ENCODE data around the gene LIFR.

- no peak for TF ChIP-seq POLR2A (IDR thresholded peaks at IDR 0.05)
- TF ChIP-seq, protein P1, sequence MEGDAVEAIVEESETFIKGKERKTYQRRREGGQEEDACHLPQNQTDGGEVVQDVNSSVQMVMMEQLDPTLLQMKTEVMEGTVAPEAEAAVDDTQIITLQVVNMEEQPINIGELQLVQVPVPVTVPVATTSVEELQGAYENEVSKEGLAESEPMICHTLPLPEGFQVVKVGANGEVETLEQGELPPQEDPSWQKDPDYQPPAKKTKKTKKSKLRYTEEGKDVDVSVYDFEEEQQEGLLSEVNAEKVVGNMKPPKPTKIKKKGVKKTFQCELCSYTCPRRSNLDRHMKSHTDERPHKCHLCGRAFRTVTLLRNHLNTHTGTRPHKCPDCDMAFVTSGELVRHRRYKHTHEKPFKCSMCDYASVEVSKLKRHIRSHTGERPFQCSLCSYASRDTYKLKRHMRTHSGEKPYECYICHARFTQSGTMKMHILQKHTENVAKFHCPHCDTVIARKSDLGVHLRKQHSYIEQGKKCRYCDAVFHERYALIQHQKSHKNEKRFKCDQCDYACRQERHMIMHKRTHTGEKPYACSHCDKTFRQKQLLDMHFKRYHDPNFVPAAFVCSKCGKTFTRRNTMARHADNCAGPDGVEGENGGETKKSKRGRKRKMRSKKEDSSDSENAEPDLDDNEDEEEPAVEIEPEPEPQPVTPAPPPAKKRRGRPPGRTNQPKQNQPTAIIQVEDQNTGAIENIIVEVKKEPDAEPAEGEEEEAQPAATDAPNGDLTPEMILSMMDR (IDR thresholded peaks at IDR 0.05) = no peak
Observed at GRCh38 chr5:38528162-38528703, 28.2 kb downstream of the LIFR start.
